ENCODE results near the gene CHN2. TPM values are rescaled to one million over a fixed set of nuclear protein-coding genes. Genes with fewer than 3 reads are reported as not detected.

CHN2 gene
- total and polyA plus RNA-seq, 2 donors (not counting 1 experiment from before 2014, with no cell fraction given): 0.86 to 1.4 TPM

DNA sequence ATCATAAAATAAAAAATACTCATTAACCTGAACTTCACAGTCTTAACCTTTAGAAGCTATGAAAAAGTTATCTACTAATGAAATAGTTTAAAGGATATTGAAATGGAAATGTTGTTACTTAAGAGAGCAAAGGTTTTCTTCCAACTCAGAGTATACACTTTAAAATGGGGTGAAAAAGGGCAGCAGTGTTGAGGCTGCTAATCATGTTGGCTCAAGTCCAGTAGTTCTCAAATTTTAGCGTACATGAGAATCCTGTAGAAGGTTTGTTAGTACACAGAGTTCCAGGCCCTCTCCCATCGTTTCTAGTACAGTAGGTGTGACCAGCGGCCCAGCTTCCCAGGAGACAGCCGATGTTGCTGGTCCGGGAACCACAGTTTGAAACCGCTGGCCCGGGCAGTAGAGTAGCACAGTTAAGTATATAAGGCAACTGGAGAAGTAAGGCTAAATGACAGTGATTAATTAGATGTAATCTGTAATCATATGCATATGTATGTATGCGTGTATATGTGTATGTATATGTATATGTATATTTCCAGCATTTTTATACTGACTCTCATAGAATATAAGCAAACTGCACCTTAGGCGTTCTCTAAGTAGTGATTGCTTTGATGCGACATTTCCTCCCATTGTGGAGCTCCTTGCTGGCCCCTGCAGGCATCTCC, 221.8 kb downstream of the CHN2 start:
- no peak overlapping the region for H3K4me3 Mint-ChIP-seq
- POLR2A ChIA-PET: no interaction called here
- no peaks in the 10 kb centered on the region for H3K9me3 Mint-ChIP-seq (ENCODE audit: insufficient read depth)

DNA sequence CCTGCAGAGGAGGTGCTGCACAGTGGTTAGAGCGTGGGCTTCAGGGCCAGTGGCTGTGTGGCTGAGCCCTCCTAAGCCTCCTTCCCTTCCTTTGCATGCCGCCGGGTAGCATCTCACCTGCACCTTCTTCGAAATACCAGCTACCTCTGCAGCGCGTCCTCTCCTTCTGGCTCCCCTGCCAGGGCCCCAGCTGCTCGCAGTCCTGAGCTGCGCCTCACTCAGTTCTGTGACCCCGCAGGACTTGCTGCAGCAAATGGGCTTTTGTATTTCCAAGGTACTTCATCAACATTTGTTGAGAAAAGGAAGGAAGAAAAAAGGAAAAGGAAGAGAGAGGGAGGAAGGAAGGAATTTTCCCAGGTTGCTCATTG, 222.3 kb downstream of the CHN2 start:
- no peak overlapping the region for H3K4me3 Mint-ChIP-seq
- ChIA-PET POLR2A (no interaction called here), CTCF (interaction anchor here (1.6 kb wide), 1 partner anchor 495 kb away, joined by 3 read pairs; no protein-coding TSS in a partner anchor)
- H3K27ac Mint-ChIP-seq: no peak overlapping the region
- H3K36me3 ChIP-seq (replicated peaks in 1 of 2; ENCODE audit: control extremely low read depth in 1 of 2, control insufficient read depth in 1 of 2, extremely low read depth in 1 of 2, insufficient read depth in 2 of 2, low read length in 1 of 2): no peaks in the 10 kb centered on the region
- no peak overlapping the region for H2AFZ ChIP-seq (ENCODE audit: insufficient read depth, low read depth, low read length, poor library complexity, severe bottlenecking)
- intact Hi-C loops (cut with micrococcal nuclease): no loop called here
- ATAC-seq (ENCODE audit: low read depth) (no peak), DNase-seq (no peak)
- no peak overlapping the region for H3K9ac ChIP-seq (ENCODE audit: low read length)
- no peaks in the 10 kb centered on the region for H3K9me3 Mint-ChIP-seq (ENCODE audit: insufficient read depth)
- no peaks in the 10 kb centered on the region for H4K20me1 ChIP-seq (ENCODE audit: control insufficient read depth, insufficient read depth, low read length, poor library complexity, severe bottlenecking)
- H3K4me1 ChIP-seq (ENCODE audit: control insufficient read depth in 2 of 2, insufficient read depth in 2 of 2, low read length in 2 of 2): no peaks in the 10 kb centered on the region
- no peaks in the 10 kb centered on the region for H3K4me1 Mint-ChIP-seq
- no peaks in the 10 kb centered on the region for H3K79me2 ChIP-seq (ENCODE audit: control insufficient read depth, insufficient read depth, low read length)
- TF ChIP-seq, protein P1, sequence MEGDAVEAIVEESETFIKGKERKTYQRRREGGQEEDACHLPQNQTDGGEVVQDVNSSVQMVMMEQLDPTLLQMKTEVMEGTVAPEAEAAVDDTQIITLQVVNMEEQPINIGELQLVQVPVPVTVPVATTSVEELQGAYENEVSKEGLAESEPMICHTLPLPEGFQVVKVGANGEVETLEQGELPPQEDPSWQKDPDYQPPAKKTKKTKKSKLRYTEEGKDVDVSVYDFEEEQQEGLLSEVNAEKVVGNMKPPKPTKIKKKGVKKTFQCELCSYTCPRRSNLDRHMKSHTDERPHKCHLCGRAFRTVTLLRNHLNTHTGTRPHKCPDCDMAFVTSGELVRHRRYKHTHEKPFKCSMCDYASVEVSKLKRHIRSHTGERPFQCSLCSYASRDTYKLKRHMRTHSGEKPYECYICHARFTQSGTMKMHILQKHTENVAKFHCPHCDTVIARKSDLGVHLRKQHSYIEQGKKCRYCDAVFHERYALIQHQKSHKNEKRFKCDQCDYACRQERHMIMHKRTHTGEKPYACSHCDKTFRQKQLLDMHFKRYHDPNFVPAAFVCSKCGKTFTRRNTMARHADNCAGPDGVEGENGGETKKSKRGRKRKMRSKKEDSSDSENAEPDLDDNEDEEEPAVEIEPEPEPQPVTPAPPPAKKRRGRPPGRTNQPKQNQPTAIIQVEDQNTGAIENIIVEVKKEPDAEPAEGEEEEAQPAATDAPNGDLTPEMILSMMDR (IDR thresholded peaks at IDR 0.05): no peak
- no peak for TF ChIP-seq EZH2 (IDR thresholded peaks at IDR 0.05; ENCODE audit: borderline replicate concordance, insufficient read depth, low read depth, low read length, poor library complexity, severe bottlenecking)
- no peaks in the 10 kb centered on the region for H3K27me3 ChIP-seq (replicated peaks in 1 of 4; ENCODE audit: control extremely low read depth in 1 of 4, control insufficient read depth in 3 of 4, insufficient read depth in 4 of 4, low read length in 3 of 4)
- no peak overlapping the region for H3K27ac ChIP-seq (ENCODE audit: low read length in 2 of 2)
- H3K9me3 ChIP-seq (ENCODE audit: control extremely low read depth in 1 of 3, control insufficient read depth in 2 of 3, insufficient read depth in 1 of 3, low read length in 2 of 3): no peaks in the 10 kb centered on the region
- 95% methylated on average over 6 of the region's 9 CpGs for WGBS (ENCODE audit: insufficient coverage)
- H3K4me3 ChIP-seq (ENCODE audit: control extremely low read depth in 1 of 5, extremely low read depth in 1 of 5, insufficient read depth in 1 of 5, low read depth in 2 of 5, low read length in 4 of 5): no peak overlapping the region
- H3K4me2 ChIP-seq (replicated peaks; ENCODE audit: low read depth, low read length, poor library complexity, severe bottlenecking): no peak overlapping the region
- H3K27me3 Mint-ChIP-seq: peaks cover 15% of the 10 kb centered on the region

More for the DNA sequence above, 221.8 kb downstream of the CHN2 start:
- intact Hi-C loops (cut with micrococcal nuclease): no loop called here
- CTCF ChIA-PET: interaction anchor here (1.3 to 1.6 kb wide), 2 partner anchors 9 to 494 kb away, joined by 3 read pairs; no protein-coding TSS in a partner anchor
- Histone ChIP-seq H3K4me2 (replicated peaks; ENCODE audit: low read depth, low read length, poor library complexity, severe bottlenecking) (no peak overlapping the region), H3K36me3 (replicated peaks in 1 of 2; ENCODE audit: control extremely low read depth in 1 of 2, control insufficient read depth in 1 of 2, extremely low read depth in 1 of 2, insufficient read depth in 2 of 2, low read length in 1 of 2) (no peaks in the 10 kb centered on the region), H4K20me1 (ENCODE audit: control insufficient read depth, insufficient read depth, low read length, poor library complexity, severe bottlenecking) (no peaks in the 10 kb centered on the region), H3K4me1 (ENCODE audit: control insufficient read depth in 2 of 2, insufficient read depth in 2 of 2, low read length in 2 of 2) (no peaks in the 10 kb centered on the region), H3K4me3 (ENCODE audit: control extremely low read depth in 1 of 5, extremely low read depth in 1 of 5, insufficient read depth in 1 of 5, low read depth in 2 of 5, low read length in 4 of 5) (no peak overlapping the region), H2AFZ (ENCODE audit: insufficient read depth, low read depth, low read length, poor library complexity, severe bottlenecking) (no peak overlapping the region), H3K79me2 (ENCODE audit: control insufficient read depth, insufficient read depth, low read length) (no peaks in the 10 kb centered on the region), H3K9me3 (ENCODE audit: control extremely low read depth in 1 of 3, control insufficient read depth in 2 of 3, insufficient read depth in 1 of 3, low read length in 2 of 3) (no peaks in the 10 kb centered on the region), H3K27ac (ENCODE audit: low read length in 2 of 2) (no peak overlapping the region), H3K9ac (ENCODE audit: low read length) (no peak overlapping the region), H3K27me3 (replicated peaks in 1 of 4; ENCODE audit: control extremely low read depth in 1 of 4, control insufficient read depth in 3 of 4, insufficient read depth in 4 of 4, low read length in 3 of 4) (no peaks in the 10 kb centered on the region)
- Mint-ChIP-seq H3K27ac (no peak overlapping the region), H3K4me1 (no peaks in the 10 kb centered on the region), H3K27me3 (peaks cover 10% of the 10 kb centered on the region)
- no peak for ATAC-seq (ENCODE audit: low read depth)
- TF ChIP-seq, protein P1 (IDR thresholded peaks at IDR 0.05): no peak
- no peak for TF ChIP-seq EZH2 (IDR thresholded peaks at IDR 0.05; ENCODE audit: borderline replicate concordance, insufficient read depth, low read depth, low read length, poor library complexity, severe bottlenecking)
- no peak for DNase-seq
- 96% methylated on average over 6 of the region's 10 CpGs for WGBS (ENCODE audit: insufficient coverage)

Measured in B cell (primary cell).